IMR-90 (cell line): ENCODE measurements around the gene ATG101. TPM values are rescaled to one million over a fixed set of nuclear protein-coding genes. Genes with fewer than 3 reads are reported as not detected.
A peak's percentile ranks its signal among the peaks of the same experiment; 100 is the strongest.

Experiments used
- ATAC-seq: fragments of 200-7000 bp; cut with Tn5 transposase; 2 replicates; pipeline ENCODE4 v1.9.1; 2020; ENCODE audit warnings: low read depth, mild to moderate bottlenecking, moderate library complexity
- BruUV-seq: library from RNA; stranded (reverse); fragments of 400-500 nt; replicated peaks from 2 replicates; lab custom pipeline; 2021; lab: Mats Ljungman, UMichigan
- CTCF ChIA-PET: fragments of 300-600 bp; formaldehyde crosslinking; extraction: SDS; loops from one replicate; lab custom pipeline; 2021; ENCODE audit warnings: antibody characterized with exemption; lab: Yijun Ruan, JAX
- POLR2A ChIA-PET: fragments of 300-600 bp; sonication (Branson Sonifier 250); formaldehyde crosslinking; loops from one replicate; lab custom pipeline; 2022; ENCODE audit warnings: antibody characterized with exemption; ENCODE audit not compliant: unreplicated experiment; lab: Charles Lee
- DNase-seq: peaks from one replicate; pipeline ENCODE4 v3.0.0; 2013
- H2AFZ ChIP-seq: replicated peaks from 2 replicates; pipeline ENCODE3; 2013; ENCODE audit warnings: low read length, mild to moderate bottlenecking; ENCODE audit not compliant: poor library complexity
- H2AK5ac ChIP-seq: 2 replicates; pipeline ENCODE4 v1.6.1; 2013; ENCODE audit warnings: low read depth, low read length, inconsistent platforms
- H2AK9ac ChIP-seq: replicated peaks from 2 replicates; pipeline ENCODE3; 2013; ENCODE audit warnings: mild to moderate bottlenecking, low read depth, low read length, moderate library complexity; ENCODE audit not compliant: poor library complexity
- H2BK120ac ChIP-seq: 2 replicates; pipeline ENCODE4 v1.6.1; 2013; ENCODE audit warnings: low read depth, low read length, inconsistent platforms
- H2BK15ac ChIP-seq: 3 replicates; pipeline ENCODE4 v1.6.1; 2013; ENCODE audit warnings: low read depth, low read length, inconsistent platforms
- H2BK20ac ChIP-seq: 2 replicates; pipeline ENCODE4 v1.6.1; 2013; ENCODE audit warnings: low read depth, mild to moderate bottlenecking, inconsistent platforms, low read length, moderate library complexity
- H2BK5ac ChIP-seq: 2 replicates; pipeline ENCODE4 v1.6.1; 2013; ENCODE audit warnings: mild to moderate bottlenecking, low read depth, low read length, inconsistent platforms; ENCODE audit not compliant: poor library complexity, severe bottlenecking
- H3K14ac ChIP-seq: replicated peaks from 2 replicates; pipeline ENCODE4 v1.6.1; 2013; ENCODE audit warnings: low read depth, low read length, inconsistent platforms
- H3K18ac ChIP-seq: 2 replicates; pipeline ENCODE4 v1.6.1; 2013; ENCODE audit warnings: low read depth, low read length, control low read depth
- H3K23ac ChIP-seq: 2 replicates; pipeline ENCODE4 v1.6.1; 2013; ENCODE audit warnings: low read depth, low read length, inconsistent platforms
- H3K27ac ChIP-seq: 2 replicates; pipeline ENCODE4 v1.5.1; 2013; ENCODE audit warnings: mild to moderate bottlenecking, control low read depth, low read length; ENCODE audit not compliant: insufficient read depth
- H3K27me3 ChIP-seq: 2 replicates; pipeline ENCODE4 v1.6.1; 2013; ENCODE audit warnings: low read length; ENCODE audit not compliant: control insufficient read depth, insufficient read depth
- H3K36me3 ChIP-seq: 2 replicates; pipeline ENCODE4 v1.6.1; 2013; ENCODE audit warnings: low read length, mixed read lengths; ENCODE audit not compliant: control insufficient read depth, insufficient read depth
- H3K4ac ChIP-seq: 2 replicates; pipeline ENCODE4 v1.6.1; 2013; ENCODE audit warnings: low read depth, low read length, inconsistent platforms
- H3K4me1 ChIP-seq: 2 replicates; pipeline ENCODE4 v1.6.1; 2013; ENCODE audit warnings: low read length, mixed read lengths; ENCODE audit not compliant: control insufficient read depth, insufficient read depth
- H3K4me2 ChIP-seq: 2 replicates; pipeline ENCODE4 v1.6.1; 2013; ENCODE audit warnings: low read depth, mild to moderate bottlenecking, control low read depth, low read length, moderate library complexity
- H3K4me3 ChIP-seq: 2 replicates; pipeline ENCODE4 v1.5.1; 2013; ENCODE audit warnings: low read depth, mild to moderate bottlenecking, control low read depth, low read length, moderate library complexity; ENCODE audit not compliant: insufficient read depth
- H3K56ac ChIP-seq: 2 replicates; pipeline ENCODE4 v1.6.1; 2013; ENCODE audit warnings: low read length, inconsistent platforms; ENCODE audit not compliant: insufficient read depth; ENCODE audit errors: extremely low read depth
- H3K79me1 ChIP-seq, 2 experiments: 2 replicates each; pipeline ENCODE4 v1.6.1; 2013; ENCODE audit warnings: low read length in 2 of 2, inconsistent platforms in 1 of 2, low read depth in 1 of 2
- H3K9ac ChIP-seq: 2 replicates; pipeline ENCODE4 v1.6.1; 2013; ENCODE audit warnings: low read depth, low read length, control low read depth
- H3K9me1 ChIP-seq: 2 replicates; pipeline ENCODE4 v1.6.1; 2013; ENCODE audit warnings: low read length, inconsistent platforms; ENCODE audit not compliant: insufficient read depth
- H3K9me3 ChIP-seq: 2 replicates; pipeline ENCODE4 v1.6.1; 2013; ENCODE audit warnings: low read length; ENCODE audit not compliant: control insufficient read depth, insufficient read depth
- H4K20me1 ChIP-seq: 2 replicates; pipeline ENCODE4 v1.6.1; 2013; ENCODE audit warnings: low read length, inconsistent platforms; ENCODE audit not compliant: insufficient read depth
- H4K5ac ChIP-seq: 2 replicates; pipeline ENCODE4 v1.6.1; 2013; ENCODE audit warnings: mild to moderate bottlenecking, low read depth, low read length, control low read depth
- H4K8ac ChIP-seq, 2 experiments: 2 replicates each; pipeline ENCODE4 v1.6.1; 2013; ENCODE audit warnings: low read depth in 2 of 2, low read length in 2 of 2, control low read depth in 1 of 2, inconsistent platforms in 1 of 2
- H4K91ac ChIP-seq: 2 replicates; pipeline ENCODE4 v1.6.1; 2013; ENCODE audit warnings: low read depth, low read length, inconsistent platforms; ENCODE audit not compliant: insufficient read depth
- BHLHE40 ChIP-seq: fragments of 150-350 bp; IDR thresholded peaks from 2 replicates; pipeline ENCODE4 v1.6.1; 2016; ENCODE audit warnings: mild to moderate bottlenecking, low read depth, low read length
- CEBPB ChIP-seq: IDR thresholded peaks from 2 replicates; pipeline ENCODE4 v1.6.1; 2012; ENCODE audit warnings: low read depth, low read length, improper control_type of control experiment
- MXI1 ChIP-seq: IDR thresholded peaks from 2 replicates; pipeline ENCODE4 v1.6.1; 2012; ENCODE audit warnings: low read depth, mild to moderate bottlenecking, low read length, moderate library complexity, borderline replicate concordance
- NFE2L2 ChIP-seq: fragments of 150-350 bp; IDR thresholded peaks from 2 replicates; pipeline ENCODE4 v1.6.1; 2016; ENCODE audit warnings: low read depth, mild to moderate bottlenecking, low read length
- RCOR1 ChIP-seq: IDR thresholded peaks from 2 replicates; pipeline ENCODE4 v1.6.1; 2012; ENCODE audit warnings: mild to moderate bottlenecking, low read length, improper control_type of control experiment; ENCODE audit not compliant: insufficient replicate concordance
- RFX5 ChIP-seq: IDR thresholded peaks from 2 replicates; pipeline ENCODE4 v1.8.0; 2012; ENCODE audit warnings: low read depth, mild to moderate bottlenecking, low read length, moderate library complexity
- SMC3 ChIP-seq: fragments of 150-350 bp; IDR thresholded peaks from 2 replicates; pipeline ENCODE4 v1.6.1; 2016; ENCODE audit warnings: low read depth, mild to moderate bottlenecking, antibody characterized with exemption, low read length, moderate library complexity
- WGBS, 2 experiments: methylation state at CpG; one replicate each; pipeline versions ENCODE4 v1.1.5 to v1.1.7; 2013; ENCODE audit warnings: missing lambda C conversion rate in 2 of 2; ENCODE audit not compliant: insufficient read length in 1 of 2; ENCODE audit errors: extremely low coverage in 2 of 2; 5-methylcytosine and 5-hydroxymethylcytosine counted together
- dilution Hi-C: fragments of 300-500 bp; cut with HindIII; formaldehyde crosslinking; loops from one replicate; pipeline ENCODE4 v1.14.3; 2018; ENCODE audit warnings: low sequenced_read_pairs; ENCODE audit not compliant: unreplicated experiment
- in situ Hi-C: fragments of 300-500 bp; cut with MboI; formaldehyde crosslinking; loops from 3 replicates; pipeline ENCODE4 v1.14.3; 2019; ENCODE audit warnings: low sequenced_read_pairs, inconsistent platforms, mixed read lengths
- intact Hi-C: fragments of 100-400 bp; cut with micrococcal nuclease; formaldehyde crosslinking; loops from 2 replicates; pipeline ENCODE4 v1.10.0; 2022
- polyA plus RNA-seq, 3 experiments: library from polyadenylated mRNA; depleted of rRNA; stranded (reverse); fragments of >200 nt; gene quantifications; 2 replicates each; pipeline ENCODE4 v1.2.3, GENCODE V29; 2012; ENCODE audit warnings: low replicate concordance in 1 of 3
- total RNA-seq: library from RNA; depleted of rRNA; stranded (reverse); fragments of >200 nt; gene quantifications from 2 replicates; pipeline ENCODE4 v1.2.3, GENCODE V29; 2012
- TF ChIP-seq, protein P1 (sequence below): fragments of 150-350 bp; IDR thresholded peaks from 2 replicates; pipeline ENCODE4 v1.6.1; 2017; ENCODE audit warnings: mild to moderate bottlenecking, antibody characterized with exemption, low read length, low read depth

Gene ATG101
- total and polyA plus RNA-seq, 2 of the 4 experiments (the other 2 are of a cell fraction), result 93.9 to 167 TPM

DNA sequence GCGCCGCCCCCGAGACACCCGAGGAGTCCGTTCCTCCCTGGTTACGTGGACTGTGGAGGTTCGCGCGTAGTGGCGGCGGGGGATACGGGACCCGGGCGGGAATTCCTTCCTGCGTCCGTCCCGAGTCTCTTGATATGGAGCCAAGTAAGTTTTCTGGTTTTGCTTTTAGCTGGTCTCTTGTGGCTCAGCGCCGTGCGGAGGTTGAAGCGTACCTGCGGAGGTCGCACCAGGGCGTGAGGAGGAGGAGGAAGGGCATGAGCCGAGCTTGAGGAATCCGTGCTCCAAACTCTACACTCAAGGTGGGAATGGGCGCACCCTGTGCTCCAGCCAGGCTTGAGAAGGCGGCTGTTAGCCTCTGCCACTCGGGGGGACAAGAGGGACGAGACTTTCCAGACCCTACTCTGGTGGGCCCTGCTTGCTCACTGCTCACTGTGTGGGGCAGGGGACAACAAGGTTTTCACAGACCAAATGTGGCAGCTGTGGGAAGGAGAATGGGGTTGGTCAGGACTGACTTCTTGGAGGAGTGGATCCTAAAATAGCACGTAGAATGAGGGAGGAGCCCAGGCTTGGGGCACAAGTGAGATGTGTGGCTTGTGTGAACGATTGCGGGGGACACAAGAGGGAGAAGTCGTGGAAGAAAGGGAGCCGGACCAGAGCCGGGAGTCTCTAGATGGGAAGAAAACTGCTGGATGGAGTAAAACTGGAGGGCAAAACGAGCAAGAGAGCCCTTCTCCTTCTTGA, 577 bp downstream of the ATG101 start (continued):
- TF ChIP-seq, protein P1, sequence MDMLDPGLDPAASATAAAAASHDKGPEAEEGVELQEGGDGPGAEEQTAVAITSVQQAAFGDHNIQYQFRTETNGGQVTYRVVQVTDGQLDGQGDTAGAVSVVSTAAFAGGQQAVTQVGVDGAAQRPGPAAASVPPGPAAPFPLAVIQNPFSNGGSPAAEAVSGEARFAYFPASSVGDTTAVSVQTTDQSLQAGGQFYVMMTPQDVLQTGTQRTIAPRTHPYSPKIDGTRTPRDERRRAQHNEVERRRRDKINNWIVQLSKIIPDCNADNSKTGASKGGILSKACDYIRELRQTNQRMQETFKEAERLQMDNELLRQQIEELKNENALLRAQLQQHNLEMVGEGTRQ, result no peak

DNA sequence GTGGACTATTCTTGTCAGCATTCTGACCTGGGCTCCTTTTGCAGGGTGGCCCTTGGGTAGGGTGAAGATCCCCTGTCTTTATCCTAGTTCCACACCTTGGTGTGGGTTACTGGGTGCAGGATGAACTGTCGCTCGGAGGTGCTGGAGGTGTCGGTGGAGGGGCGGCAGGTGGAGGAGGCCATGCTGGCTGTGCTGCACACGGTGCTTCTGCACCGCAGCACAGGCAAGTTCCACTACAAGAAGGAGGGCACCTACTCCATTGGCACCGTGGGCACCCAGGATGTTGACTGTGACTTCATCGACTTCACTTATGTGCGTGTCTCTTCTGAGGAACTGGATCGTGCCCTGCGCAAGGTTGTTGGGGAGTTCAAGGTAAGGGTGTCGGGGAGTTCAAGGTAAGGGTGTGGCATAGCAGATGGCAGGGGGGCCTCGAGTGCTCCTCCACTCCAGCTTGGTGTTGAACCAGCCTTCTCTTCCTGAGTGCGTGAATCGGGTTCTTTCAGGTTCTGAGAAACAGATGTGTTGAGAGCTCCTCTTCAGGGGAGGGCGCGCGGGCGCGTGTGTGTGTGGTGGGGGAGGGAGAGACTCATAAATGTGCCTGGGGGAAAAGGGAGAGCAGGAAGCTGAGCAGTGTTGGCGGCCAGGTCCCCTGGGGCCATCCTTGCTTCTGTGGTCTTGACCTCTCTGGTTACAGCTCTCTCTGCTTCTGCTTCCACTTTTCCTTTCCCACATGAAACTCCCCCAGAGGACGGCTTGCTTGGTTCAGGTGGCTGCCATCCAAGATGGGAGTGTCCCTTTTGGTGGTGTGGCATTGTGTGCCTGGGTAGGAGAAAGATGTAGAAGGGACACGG, 4.0 kb downstream of the ATG101 start:
- Histone ChIP-seq H2BK15ac (no peak overlapping the region), H3K56ac (no peak overlapping the region), H3K9me3 (no peaks in the 10 kb centered on the region), H3K9ac (no peak overlapping the region), H3K36me3 (peaks cover 52% of the 10 kb centered on the region), H4K20me1 (peaks cover 88% of the 10 kb centered on the region), H2BK20ac (no peak overlapping the region), H2BK5ac (no peak overlapping the region), H3K27ac (no peak overlapping the region), H3K79me1 (peaks cover 20 to 91% of the 10 kb centered on the region in 2 experiments), H2AK9ac (peak overlapping the region; percentile 62), H2AFZ (no peak overlapping the region), H2BK120ac (no peak overlapping the region), H4K8ac (no peak overlapping the region), H4K5ac (no peak overlapping the region), H3K23ac (peak overlapping the region; percentile 36), H3K4ac (no peak overlapping the region), H3K14ac (no peak overlapping the region), H3K4me1 (peaks cover 15% of the 10 kb centered on the region), H3K9me1 (peaks cover 31% of the 10 kb centered on the region), H4K91ac (no peak overlapping the region), H2AK5ac (no peak overlapping the region), H3K4me3 (no peak overlapping the region), H3K4me2 (no peak overlapping the region; the same call in 1 of the 2 replicates), H3K27me3 (no peaks in the 10 kb centered on the region), H3K18ac (no peak overlapping the region)
- intact Hi-C loops (no loop called here), dilution Hi-C loops (no loop called here), in situ Hi-C loops (no loop called here)
- 100% methylated on average over 1 of the region's 23 CpGs; no CpG with 5 or more reads in 1 of the 2 experiments for WGBS, 2 experiments
- ATAC-seq, result no peak
- BruUV-seq, result no TSS peak
- POLR2A ChIA-PET, result no interaction called here
- TF ChIP-seq RFX5 (no peak), BHLHE40 (no peak), MXI1 (no peak), SMC3 (no peak), NFE2L2 (no peak), CEBPB (no peak), RCOR1 (no peak)
- CTCF ChIA-PET, result interaction anchor here (0.7 to 2.9 kb wide), 2 partner anchors 41 to 48 kb away, joined by 3 to 14 read pairs; no protein-coding TSS in a partner anchor
- no peak for DNase-seq
